ENCODE data around the gene RNF144B. TPM values are rescaled to one million over a fixed set of nuclear protein-coding genes. Genes with fewer than 3 reads are reported as not detected.

RNF144B gene
- total RNA-seq, 1 experiment from 2014 or later: 26.2 TPM

GRCh38 chr6:18432619-18433018 lies 45.5 kb downstream of the RNF144B start:
- Histone ChIP-seq H2AFZ (no peak overlapping the region), H3K79me2 (ENCODE audit: low read depth) (peaks cover 5% of the 10 kb centered on the region; the same call in 1 of the 2 replicates), H3F3A (ENCODE audit: insufficient read depth, low read depth) (peaks cover 11% of the 10 kb centered on the region; the same call in 1 of the 2 replicates), H3K4me2 (peak overlapping the region; percentile 14), H3K9me3 (ENCODE audit: insufficient read depth, low read depth) (no peaks in the 10 kb centered on the region), H4K20me1 (ENCODE audit: insufficient read depth) (no peaks in the 10 kb centered on the region), H3K27me3 (ENCODE audit: insufficient read depth, low read depth) (no peaks in the 10 kb centered on the region), H3K27ac (peak overlapping the region; percentile 89; the same call in 1 of the 2 replicates), H3K36me3 (ENCODE audit: low read depth) (0 out of 2 replicates have a peak, but pooled peaks cover 12% of the 10 kb centered on the region), H3K9me2 (ENCODE audit: insufficient read depth) (no peaks in the 10 kb centered on the region), H3K4me1 (replicated peaks; ENCODE audit: insufficient read depth) (peaks cover 50% of the 10 kb centered on the region), H3K4me3 (no peak overlapping the region)
- ChIA-PET CTCF (no interaction called here), POLR2A (ENCODE audit: unreplicated experiment) (interaction anchor here (0.7 kb wide), 1 partner anchor 89 kb away, joined by 8 read pairs; no protein-coding TSS in a partner anchor)
- no peak for TF ChIP-seq CTCF (conservative IDR thresholded peaks at IDR 0.05)
- TF ChIP-seq EZH2 (IDR thresholded peaks at IDR 0.05; ENCODE audit: low read depth): no peak
- BruUV-seq (replicated peaks): no TSS peak
- DNase-seq: no peak
- intact Hi-C loops (cut with micrococcal nuclease; ENCODE audit: unreplicated experiment): loop anchor here (5.0 kb wide), 1 partner anchor 170 kb away; the partner anchor contains the start of gene DEK

GRCh38 chr6:18433059-18433458 lies 45.9 kb downstream of the RNF144B start:
- Histone ChIP-seq H3K9me3 (ENCODE audit: insufficient read depth, low read depth) (no peaks in the 10 kb centered on the region), H3F3A (ENCODE audit: insufficient read depth, low read depth) (peaks cover 11% of the 10 kb centered on the region; the same call in 1 of the 2 replicates), H3K27ac (peak overlapping the region; percentile 89), H2AFZ (no peak overlapping the region), H3K36me3 (ENCODE audit: low read depth) (0 out of 2 replicates have a peak, but pooled peaks cover 16% of the 10 kb centered on the region), H3K79me2 (ENCODE audit: low read depth) (peaks cover 5% of the 10 kb centered on the region; the same call in 1 of the 2 replicates), H3K27me3 (ENCODE audit: insufficient read depth, low read depth) (no peaks in the 10 kb centered on the region), H3K9me2 (ENCODE audit: insufficient read depth) (no peaks in the 10 kb centered on the region), H3K4me3 (no peak overlapping the region), H4K20me1 (ENCODE audit: insufficient read depth) (no peaks in the 10 kb centered on the region), H3K4me1 (replicated peaks; ENCODE audit: insufficient read depth) (peaks cover 50% of the 10 kb centered on the region), H3K4me2 (0 out of 2 replicates have a peak overlapping the region, but pooled peaks have one; percentile 85)
- TF ChIP-seq CTCF (conservative IDR thresholded peaks at IDR 0.05): no peak
- ChIA-PET CTCF (no interaction called here), POLR2A (ENCODE audit: unreplicated experiment) (no interaction called here)
- intact Hi-C loops (cut with micrococcal nuclease; ENCODE audit: unreplicated experiment): loop anchor here (5.0 kb wide), 1 partner anchor 171 kb away; the partner anchor contains the start of gene DEK
- BruUV-seq (replicated peaks): no TSS peak
- no peak for DNase-seq

- H3K79me2 ChIP-seq (ENCODE audit: low read depth): peaks cover 5% of the 10 kb centered on the region; the same call in 1 of the 2 replicates
- no peak overlapping the region for H3K4me2 ChIP-seq
- intact Hi-C loops (cut with micrococcal nuclease; ENCODE audit: unreplicated experiment): no loop called here
- no peak overlapping the region for H3K4me3 ChIP-seq
- DNase-seq: no peak
- H3K9me3 ChIP-seq (ENCODE audit: insufficient read depth, low read depth): no peaks in the 10 kb centered on the region
- peaks cover 11% of the 10 kb centered on the region; the same call in 1 of the 2 replicates for H3F3A ChIP-seq (ENCODE audit: insufficient read depth, low read depth)
- CTCF ChIA-PET: no interaction called here
- no peak for TF ChIP-seq EZH2 (IDR thresholded peaks at IDR 0.05; ENCODE audit: low read depth)
- TF ChIP-seq CTCF (conservative IDR thresholded peaks at IDR 0.05): no peak
- 0 out of 2 replicates have a peak, but pooled peaks cover 14% of the 10 kb centered on the region for H3K36me3 ChIP-seq (ENCODE audit: low read depth)
- H3K4me1 ChIP-seq (replicated peaks; ENCODE audit: insufficient read depth): peaks cover 59% of the 10 kb centered on the region
- H3K27ac ChIP-seq: no peak overlapping the region
- no TSS peak for BruUV-seq (replicated peaks)
- H4K20me1 ChIP-seq (ENCODE audit: insufficient read depth): no peaks in the 10 kb centered on the region
- H3K9me2 ChIP-seq (ENCODE audit: insufficient read depth): no peaks in the 10 kb centered on the region
- no peak overlapping the region for H2AFZ ChIP-seq
- H3K27me3 ChIP-seq (ENCODE audit: insufficient read depth, low read depth): no peaks in the 10 kb centered on the region
- POLR2A ChIA-PET (ENCODE audit: unreplicated experiment): no interaction called here
These were observed 49.2 kb downstream of the RNF144B start for GRCh38 chr6:18436341-18436740.

Data from PC-9 (cell line).